IPS-15b (cell line): ENCODE data around the gene KCNJ13.

ENCODE experiments used
- H3K27me3 ChIP-seq: one replicate; pipeline ENCODE4 v1.6.1; 2013; ENCODE audit warnings: low read length; ENCODE audit not compliant: control insufficient read depth, insufficient read depth
- H3K36me3 ChIP-seq: one replicate; pipeline ENCODE4 v1.6.1; 2013; ENCODE audit warnings: low read length; ENCODE audit not compliant: control insufficient read depth, insufficient read depth
- H3K4me1 ChIP-seq: one replicate; pipeline ENCODE4 v1.6.1; 2013; ENCODE audit warnings: mild to moderate bottlenecking, low read length; ENCODE audit not compliant: control insufficient read depth, insufficient read depth
- H3K4me3 ChIP-seq: one replicate; pipeline ENCODE4 v1.5.1; 2013; ENCODE audit warnings: low read depth, low read length
- H3K9ac ChIP-seq: one replicate; pipeline ENCODE4 v1.6.1; 2013; ENCODE audit warnings: low read depth, mild to moderate bottlenecking, low read length
- H3K9me3 ChIP-seq: one replicate; pipeline ENCODE4 v1.6.1; 2013; ENCODE audit warnings: mild to moderate bottlenecking, low read length; ENCODE audit not compliant: control insufficient read depth, insufficient read depth

The KCNJ13 gene

DNA sequence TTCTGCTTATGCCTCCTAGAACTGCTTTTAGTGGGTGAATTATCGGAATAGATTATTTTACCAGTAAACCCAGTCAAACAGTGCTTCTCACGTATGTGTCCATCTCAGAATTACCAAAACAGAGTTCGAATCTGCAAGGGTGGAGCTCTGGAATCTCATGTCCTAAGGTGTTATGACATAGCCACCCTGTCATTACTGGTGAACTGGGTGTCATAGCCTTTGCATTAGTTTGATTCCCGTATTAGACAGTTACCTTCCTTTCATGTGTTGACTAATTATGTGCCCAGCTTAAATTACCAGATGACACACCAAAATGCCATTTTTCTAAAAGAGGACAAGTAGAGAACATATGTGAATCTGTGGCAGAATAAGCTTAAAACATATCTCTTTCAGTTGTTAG, 15.2 kb upstream of the KCNJ13 start:
- H3K4me1 ChIP-seq: no peaks in the 10 kb centered on the region
- H3K9me3 ChIP-seq: no peaks in the 10 kb centered on the region
- no peak overlapping the region for H3K9ac ChIP-seq
- no peak overlapping the region for H3K4me3 ChIP-seq
- peaks cover 10% of the 10 kb centered on the region for H3K36me3 ChIP-seq
- no peaks in the 10 kb centered on the region for H3K27me3 ChIP-seq

- Histone ChIP-seq H3K4me1 (no peaks in the 10 kb centered on the region), H3K36me3 (peaks cover 12% of the 10 kb centered on the region), H3K9ac (no peak overlapping the region), H3K9me3 (no peaks in the 10 kb centered on the region), H3K4me3 (no peak overlapping the region), H3K27me3 (no peaks in the 10 kb centered on the region)
Observed at GRCh38 chr2:232789082-232789481, 12.7 kb upstream of the KCNJ13 start.

GRCh38 chr2:232787806-232788205, 11.4 kb upstream of the KCNJ13 start:
- Histone ChIP-seq H3K4me3 (no peak overlapping the region), H3K9ac (no peak overlapping the region), H3K9me3 (no peaks in the 10 kb centered on the region), H3K36me3 (peaks cover 12% of the 10 kb centered on the region), H3K27me3 (no peaks in the 10 kb centered on the region), H3K4me1 (no peaks in the 10 kb centered on the region)

DNA sequence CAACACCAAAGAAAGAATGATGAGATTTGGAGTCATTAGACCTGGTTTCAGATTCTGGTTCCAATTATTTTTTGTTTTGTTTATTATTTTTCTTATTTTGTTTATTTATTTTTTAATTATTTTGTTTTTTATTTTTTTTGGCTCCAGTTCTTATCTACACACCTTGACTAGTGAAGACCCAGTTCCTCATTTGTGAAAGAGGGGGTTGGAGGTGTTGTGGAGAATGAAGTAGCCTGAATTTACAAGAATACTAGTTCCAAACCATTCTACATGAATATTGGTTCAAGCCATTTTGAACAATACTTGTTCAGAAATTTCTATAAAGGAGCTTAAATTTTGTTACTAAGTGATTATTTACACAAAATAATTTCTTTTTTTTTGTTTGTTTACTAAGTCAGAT, 6.9 kb upstream of the KCNJ13 start:
- Histone ChIP-seq H3K9me3 (no peaks in the 10 kb centered on the region), H3K4me1 (no peaks in the 10 kb centered on the region), H3K9ac (no peak overlapping the region), H3K4me3 (no peak overlapping the region), H3K27me3 (no peaks in the 10 kb centered on the region), H3K36me3 (peaks cover 2% of the 10 kb centered on the region)

GRCh38 chr2:232781765-232782164, 5.4 kb upstream of the KCNJ13 start:
- Histone ChIP-seq H3K9me3 (no peaks in the 10 kb centered on the region), H3K4me3 (no peak overlapping the region), H3K27me3 (no peaks in the 10 kb centered on the region), H3K4me1 (no peaks in the 10 kb centered on the region), H3K9ac (no peak overlapping the region), H3K36me3 (peaks cover 2% of the 10 kb centered on the region)

- no peaks in the 10 kb centered on the region for H3K9me3 ChIP-seq
- no peak overlapping the region for H3K9ac ChIP-seq
- H3K4me1 ChIP-seq: no peaks in the 10 kb centered on the region
- H3K4me3 ChIP-seq: no peak overlapping the region
- H3K36me3 ChIP-seq: no peaks in the 10 kb centered on the region
- H3K27me3 ChIP-seq: no peaks in the 10 kb centered on the region
Observed at GRCh38 chr2:232779934-232780333, 3.6 kb upstream of the KCNJ13 start.

- no peak overlapping the region for H3K4me3 ChIP-seq
- no peaks in the 10 kb centered on the region for H3K4me1 ChIP-seq
- no peak overlapping the region for H3K9ac ChIP-seq
- no peaks in the 10 kb centered on the region for H3K9me3 ChIP-seq
- H3K27me3 ChIP-seq: no peaks in the 10 kb centered on the region
- H3K36me3 ChIP-seq: no peaks in the 10 kb centered on the region
Observed at GRCh38 chr2:232779465-232779864, 3.1 kb upstream of the KCNJ13 start.

- Histone ChIP-seq H3K4me3 (no peak overlapping the region), H3K4me1 (no peaks in the 10 kb centered on the region), H3K36me3 (no peaks in the 10 kb centered on the region), H3K9me3 (no peaks in the 10 kb centered on the region), H3K27me3 (no peaks in the 10 kb centered on the region), H3K9ac (no peak overlapping the region)
Observed at GRCh38 chr2:232777276-232777675, 911 bp upstream of the KCNJ13 start.

GRCh38 chr2:232773815-232774214, 2.5 kb downstream of the KCNJ13 start:
- Histone ChIP-seq H3K4me1 (no peaks in the 10 kb centered on the region), H3K4me3 (no peak overlapping the region), H3K9me3 (no peaks in the 10 kb centered on the region), H3K9ac (no peak overlapping the region), H3K27me3 (no peaks in the 10 kb centered on the region), H3K36me3 (peaks cover 7% of the 10 kb centered on the region)

GRCh38 chr2:232772531-232772930, 3.8 kb downstream of the KCNJ13 start:
- H3K4me1 ChIP-seq: no peaks in the 10 kb centered on the region
- H3K9ac ChIP-seq: no peak overlapping the region
- peaks cover 7% of the 10 kb centered on the region for H3K36me3 ChIP-seq
- H3K27me3 ChIP-seq: no peaks in the 10 kb centered on the region
- H3K9me3 ChIP-seq: no peaks in the 10 kb centered on the region
- H3K4me3 ChIP-seq: no peak overlapping the region

- H3K4me1 ChIP-seq: no peaks in the 10 kb centered on the region
- H3K4me3 ChIP-seq: no peak overlapping the region
- H3K27me3 ChIP-seq: no peaks in the 10 kb centered on the region
- H3K9ac ChIP-seq: no peak overlapping the region
- H3K9me3 ChIP-seq: no peaks in the 10 kb centered on the region
- peaks cover 7% of the 10 kb centered on the region for H3K36me3 ChIP-seq
Observed at GRCh38 chr2:232771870-232772269, 4.5 kb downstream of the KCNJ13 start.

GRCh38 chr2:232770207-232770606, 6.2 kb downstream of the KCNJ13 start:
- Histone ChIP-seq H3K4me3 (no peak overlapping the region), H3K4me1 (no peaks in the 10 kb centered on the region), H3K36me3 (peaks cover 9% of the 10 kb centered on the region), H3K9ac (no peak overlapping the region), H3K9me3 (no peaks in the 10 kb centered on the region), H3K27me3 (no peaks in the 10 kb centered on the region)

DNA sequence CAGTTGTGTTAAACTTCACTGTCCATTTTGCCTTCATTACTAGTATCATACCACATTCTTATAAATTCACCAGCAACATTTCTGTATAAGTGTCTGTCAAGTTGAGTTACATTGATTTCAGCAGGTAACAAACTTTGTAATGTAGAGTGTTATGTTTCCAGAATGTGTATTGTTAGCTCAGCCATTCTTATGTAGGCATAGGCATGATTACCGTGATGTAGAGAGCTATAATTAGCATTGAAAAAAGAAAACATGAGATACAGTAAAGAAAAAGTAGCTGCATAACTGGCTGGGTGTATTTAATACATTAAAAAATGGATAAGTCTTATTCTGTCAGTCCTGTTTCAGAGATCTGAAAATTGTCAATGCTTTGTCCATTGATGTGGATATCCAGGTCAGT, 8.5 kb downstream of the KCNJ13 start:
- Histone ChIP-seq H3K27me3 (no peaks in the 10 kb centered on the region), H3K4me1 (no peaks in the 10 kb centered on the region), H3K9ac (no peak overlapping the region), H3K9me3 (no peaks in the 10 kb centered on the region), H3K4me3 (no peak overlapping the region), H3K36me3 (peaks cover 9% of the 10 kb centered on the region)
